ELR (cell line): Measurements from ENCODE around the gene LGALS9B.
"Not testable (repeated sequence)": the region's sequence is repeated elsewhere in the genome, so short reads cannot be mapped to it uniquely, and the experiment has no call there.

Experiments used
- DNase-seq: peaks from one replicate; pipeline ENCODE4 v3.0.0-alpha.2; 2015; ENCODE audit warnings: low read depth

Gene LGALS9B

DNA sequence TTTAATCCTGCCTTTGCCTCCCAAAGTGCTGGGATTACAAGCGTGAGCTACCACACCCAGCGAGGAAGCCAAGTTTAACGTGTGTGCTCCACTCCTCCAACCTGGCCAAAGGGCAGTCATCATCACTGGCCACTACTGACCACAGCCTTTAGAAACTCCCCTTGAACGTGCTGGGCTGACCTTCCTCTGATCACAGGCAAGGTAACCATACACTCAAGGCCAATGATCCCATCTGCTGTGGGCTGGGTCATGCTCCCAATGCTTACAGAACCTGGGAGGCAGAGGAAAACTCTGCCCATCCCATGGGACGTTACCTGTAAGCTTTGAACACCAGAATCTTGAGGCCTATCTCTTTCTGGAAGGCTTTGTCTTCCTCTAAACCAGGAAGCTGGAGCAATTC is 51.9 kb downstream of the LGALS9B start:
- DNase-seq = not testable (repeated sequence)

DNA sequence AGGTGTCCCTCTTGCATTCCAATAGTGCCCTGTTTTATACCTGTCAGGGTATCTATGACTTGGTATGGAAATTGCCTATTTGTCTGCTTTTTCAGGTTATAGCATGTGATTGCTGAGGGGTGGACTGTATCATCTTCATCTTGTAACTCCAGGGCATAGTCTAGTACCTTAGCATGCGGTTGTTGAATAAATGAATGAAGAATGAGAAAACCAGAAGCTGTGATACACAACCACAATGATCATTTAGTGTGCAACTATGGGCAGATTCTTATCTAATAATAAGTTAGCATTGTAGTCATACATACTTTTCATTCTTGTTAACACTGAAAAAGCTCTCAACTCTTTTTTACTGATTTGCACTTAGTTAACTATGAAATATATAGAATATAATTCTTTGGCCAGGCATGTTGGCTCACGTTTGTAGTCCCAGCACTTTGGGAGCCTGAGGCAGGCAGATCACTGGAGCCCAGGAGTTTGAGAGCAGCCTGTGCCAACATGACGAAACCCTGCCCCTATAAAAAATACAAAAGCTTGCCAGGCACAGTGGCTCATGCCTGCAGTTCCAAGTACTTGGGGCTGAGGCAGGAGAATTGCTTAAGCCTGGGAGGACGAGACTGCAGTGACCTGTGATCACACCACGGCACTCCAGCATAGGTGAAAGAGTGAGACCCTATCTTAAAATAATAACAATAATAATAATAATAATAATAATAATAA is 65.9 kb downstream of the LGALS9B start:
- DNase-seq = not testable (repeated sequence)

DNA sequence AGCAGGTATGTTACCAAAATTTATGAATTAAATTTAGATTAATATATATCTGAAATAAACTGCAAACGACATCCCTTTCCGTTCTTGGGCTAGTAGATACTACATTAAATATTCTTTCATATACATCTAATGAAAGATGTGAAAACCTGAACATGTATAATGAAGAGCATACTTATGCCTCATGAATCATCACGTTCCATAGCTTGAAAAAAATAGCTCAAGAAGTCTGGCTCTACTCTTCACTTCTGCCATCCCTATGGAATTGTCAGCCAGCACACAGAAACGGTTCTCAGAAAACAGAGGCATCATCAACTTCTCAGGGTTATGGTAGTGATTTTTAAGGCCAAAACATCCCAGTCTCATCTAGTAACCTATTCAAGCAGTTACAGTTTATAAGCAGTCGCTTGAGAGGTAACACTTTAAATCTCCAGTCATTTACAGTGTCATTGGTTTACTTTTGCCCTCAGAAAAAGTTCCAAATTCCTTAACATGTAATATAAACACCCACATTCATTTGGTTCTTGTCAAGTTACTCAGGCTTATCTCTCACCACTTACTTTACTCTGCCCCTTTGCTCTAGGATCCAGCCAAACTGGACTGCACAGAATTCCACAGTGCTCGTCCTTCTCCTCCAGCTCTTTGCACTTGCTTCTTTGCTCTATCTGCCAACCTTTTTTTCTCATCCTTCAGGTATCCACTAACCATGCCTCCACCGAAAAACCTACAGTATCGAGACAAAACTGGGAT is 66.6 kb downstream of the LGALS9B start:
- not testable (repeated sequence) for DNase-seq
